GM23338 (cell line): ENCODE measurements around the gene DMD. TPM values are rescaled to one million over a fixed set of nuclear protein-coding genes. Genes with fewer than 3 reads are reported as not detected.

ENCODE experiments used
- ATAC-seq: fragments of 200-7000 bp; cut with Tn5 transposase; 3 replicates; pipeline ENCODE4 v1.9.1; 2020
- DNase-seq: peaks from one replicate; pipeline ENCODE4 v3.0.0-alpha.2; 2015; ENCODE audit warnings: low spot score
- H2AFZ ChIP-seq: fragments of 200-600 bp; sonication (generic); 2 replicates; pipeline ENCODE4 v1.8.0; 2016; ENCODE audit warnings: antibody characterized with exemption, mild to moderate bottlenecking, moderate library complexity
- H3F3A ChIP-seq: fragments of 200-600 bp; sonication (generic); replicated peaks from 2 replicates; pipeline ENCODE4 v1.8.0; 2017; ENCODE audit warnings: antibody characterized with exemption, mixed run types, low read depth
- H3K27ac ChIP-seq: fragments of 200-600 bp; sonication (generic); 2 replicates; pipeline ENCODE4 v1.6.1; 2016; ENCODE audit warnings: low read depth
- H3K27me3 ChIP-seq: fragments of 200-600 bp; sonication (generic); 2 replicates; pipeline ENCODE4 v1.8.0; 2016; ENCODE audit warnings: mild to moderate bottlenecking, mixed run types, moderate library complexity; ENCODE audit not compliant: insufficient read depth
- H3K36me3 ChIP-seq: fragments of 200-600 bp; sonication (generic); 2 replicates; pipeline ENCODE4 v1.8.0; 2016; ENCODE audit warnings: mild to moderate bottlenecking; ENCODE audit not compliant: insufficient read depth
- H3K4me1 ChIP-seq: fragments of 200-600 bp; sonication (generic); 2 replicates; pipeline ENCODE4 v1.8.0; 2016; ENCODE audit warnings: mild to moderate bottlenecking, moderate library complexity; ENCODE audit not compliant: insufficient read depth
- H3K4me2 ChIP-seq: fragments of 200-600 bp; sonication (generic); 2 replicates; pipeline ENCODE4 v1.7.1; 2017; ENCODE audit warnings: mixed run types
- H3K4me3 ChIP-seq: fragments of 200-600 bp; sonication (generic); 2 replicates; pipeline ENCODE4 v1.6.1; 2016; ENCODE audit warnings: mixed run types
- H3K79me2 ChIP-seq: fragments of 200-600 bp; sonication (generic); replicated peaks from 2 replicates; pipeline ENCODE4 v1.8.0; 2017; ENCODE audit warnings: mild to moderate bottlenecking; ENCODE audit not compliant: insufficient read depth
- H3K9me2 ChIP-seq: fragments of 200-600 bp; sonication (generic); 2 replicates; pipeline ENCODE4 v1.8.0; 2017; ENCODE audit not compliant: insufficient read depth
- H4K20me1 ChIP-seq: fragments of 200-600 bp; sonication (generic); replicated peaks from 2 replicates; pipeline ENCODE4 v1.8.0; 2017; ENCODE audit warnings: mild to moderate bottlenecking; ENCODE audit not compliant: insufficient read depth
- H3K27ac Mint-ChIP-seq: 2 replicates; pipeline ENCODE4 v1.8.0; 2020; ENCODE audit warnings: inconsistent platforms, mild to moderate bottlenecking, moderate library complexity, mixed read lengths
- H3K27me3 Mint-ChIP-seq: 3 replicates; pipeline ENCODE4 v1.8.0; 2022; ENCODE audit warnings: low read depth, mild to moderate bottlenecking, moderate library complexity, mixed read lengths, inconsistent platforms; ENCODE audit not compliant: insufficient read depth, poor library complexity
- H3K36me3 Mint-ChIP-seq: 3 replicates; pipeline ENCODE4 v1.8.0; 2021; ENCODE audit warnings: low read depth, mild to moderate bottlenecking, inconsistent platforms, moderate library complexity, mixed read lengths
- H3K4me1 Mint-ChIP-seq: 3 replicates; pipeline ENCODE4 v1.8.0; 2020; ENCODE audit warnings: mild to moderate bottlenecking, inconsistent platforms, mixed read lengths
- H3K4me3 Mint-ChIP-seq: 3 replicates; pipeline ENCODE4 v1.8.0; 2021; ENCODE audit warnings: moderate library complexity, mild to moderate bottlenecking, inconsistent platforms, mixed read lengths
- H3K9me3 Mint-ChIP-seq: 3 replicates; pipeline ENCODE4 v1.8.0; 2020; ENCODE audit warnings: moderate library complexity, mild to moderate bottlenecking, inconsistent platforms, mixed read lengths
- CREB1 ChIP-seq: fragments of 250-450 bp; sonication (Bioruptor Pico); IDR thresholded peaks from 2 replicates; pipeline ENCODE4 v1.5.0; 2020; ENCODE audit warnings: low read depth, mild to moderate bottlenecking, moderate library complexity
- CTCF ChIP-seq, 2 experiments: fragments of 200-600 bp in 1 of 2; sonication (generic) in 1 of 2; conservative IDR thresholded peaks; 2 replicates each; pipeline versions ENCODE4 v1.5.1 to v1.6.1; 2016 to 2017; ENCODE audit warnings: antibody characterized with exemption in 2 of 2, low read depth in 2 of 2, mild to moderate bottlenecking in 2 of 2, moderate library complexity in 1 of 2
- EZH2 ChIP-seq: fragments of 200-600 bp; sonication (generic); IDR thresholded peaks from one replicate; pipeline ENCODE4 v1.8.0; 2017; ENCODE audit warnings: antibody characterized with exemption, mild to moderate bottlenecking, low read depth; ENCODE audit not compliant: unreplicated experiment
- EZH2phosphoT487 ChIP-seq: fragments of 200-600 bp; sonication (generic); IDR thresholded peaks from one replicate; pipeline ENCODE4 v1.8.1; 2018; ENCODE audit warnings: antibody characterized with exemption; ENCODE audit not compliant: unreplicated experiment
- JUNB ChIP-seq: IDR thresholded peaks from one replicate; pipeline ENCODE4 v1.6.1; 2016; ENCODE audit warnings: antibody characterized with exemption; ENCODE audit not compliant: unreplicated experiment
- NANOG ChIP-seq: IDR thresholded peaks from 2 replicates; pipeline ENCODE4 v1.6.1; 2016; ENCODE audit warnings: antibody characterized with exemption, borderline replicate concordance
- POLR2AphosphoS5 ChIP-seq: IDR thresholded peaks from 2 replicates; pipeline ENCODE4 v1.6.1; 2016; ENCODE audit warnings: antibody characterized with exemption, low read depth
- REST ChIP-seq: IDR thresholded peaks from one replicate; pipeline ENCODE4 v1.6.1; 2018; ENCODE audit warnings: antibody characterized with exemption; ENCODE audit not compliant: unreplicated experiment
- STAT1 ChIP-seq: IDR thresholded peaks from one replicate; pipeline ENCODE4 v1.6.1; 2016; ENCODE audit warnings: antibody characterized with exemption; ENCODE audit not compliant: unreplicated experiment
- ZNF114 ChIP-seq: fragments of 250-450 bp; sonication (Bioruptor Pico); IDR thresholded peaks from 2 replicates; pipeline ENCODE4 v1.5.0; 2020; ENCODE audit warnings: mild to moderate bottlenecking, moderate library complexity
- ZNF331 ChIP-seq: fragments of 250-450 bp; sonication (Bioruptor Pico); IDR thresholded peaks from 2 replicates; pipeline ENCODE4 v1.5.0; 2020; ENCODE audit warnings: low read depth, mild to moderate bottlenecking, moderate library complexity
- ZNF462 ChIP-seq: fragments of 250-450 bp; sonication (Bioruptor Pico); IDR thresholded peaks from 2 replicates; pipeline ENCODE4 v1.5.0; 2020; ENCODE audit warnings: mild to moderate bottlenecking, moderate library complexity
- polyA plus RNA-seq: library from polyadenylated mRNA; unstranded; fragments of >200 nt; fragmentation: Nextera tagmentation; extraction: Ambion mirVana; gene quantifications from 2 replicates; pipeline ENCODE4 v1.2.1, GENCODE V29; 2016
- total RNA-seq: library from RNA; depleted of rRNA; stranded (reverse); fragments of >200 nt; shearing (Covaris generic); gene quantifications from 2 replicates; pipeline ENCODE4 v1.2.3, GENCODE V29; 2014
- TF ChIP-seq, protein P1 (sequence below): IDR thresholded peaks from 2 replicates; pipeline ENCODE4 v1.6.1; 2016; ENCODE audit warnings: antibody characterized with exemption

The DMD gene
- total and polyA plus RNA-seq, 2 experiments from 2014 or later, result 4.5 to 7.6 TPM

GRCh38 chrX:33161829-33162228 is 49.5 kb downstream of the DMD start (continued):
- TF ChIP-seq ZNF331 (CRISPR knock-in tag) (no peak), POLR2AphosphoS5 (no peak), CREB1 (CRISPR knock-in tag) (no peak), ZNF114 (CRISPR knock-in tag) (no peak)

- no peaks in the 10 kb centered on the region for H4K20me1 ChIP-seq
- Mint-ChIP-seq H3K4me1 (no peaks in the 10 kb centered on the region), H3K27ac (no peak overlapping the region), H3K4me3 (no peak overlapping the region), H3K9me3 (no peaks in the 10 kb centered on the region), H3K36me3 (no peaks in the 10 kb centered on the region), H3K27me3 (peaks cover 7% of the 10 kb centered on the region)
- TF ChIP-seq CREB1 (CRISPR knock-in tag) (no peak), CTCF (conservative IDR thresholded peaks at IDR 0.05; ENCODE audit: low read depth in 2 of 2) (no peak), EZH2phosphoT487 (no peak), JUNB (no peak), NANOG (no peak), ZNF331 (CRISPR knock-in tag) (no peak), STAT1 (no peak), ZNF114 (CRISPR knock-in tag) (no peak), ZNF462 (CRISPR knock-in tag) (no peak), REST (no peak), EZH2 (no peak), POLR2AphosphoS5 (no peak)
- TF ChIP-seq, protein P1, sequence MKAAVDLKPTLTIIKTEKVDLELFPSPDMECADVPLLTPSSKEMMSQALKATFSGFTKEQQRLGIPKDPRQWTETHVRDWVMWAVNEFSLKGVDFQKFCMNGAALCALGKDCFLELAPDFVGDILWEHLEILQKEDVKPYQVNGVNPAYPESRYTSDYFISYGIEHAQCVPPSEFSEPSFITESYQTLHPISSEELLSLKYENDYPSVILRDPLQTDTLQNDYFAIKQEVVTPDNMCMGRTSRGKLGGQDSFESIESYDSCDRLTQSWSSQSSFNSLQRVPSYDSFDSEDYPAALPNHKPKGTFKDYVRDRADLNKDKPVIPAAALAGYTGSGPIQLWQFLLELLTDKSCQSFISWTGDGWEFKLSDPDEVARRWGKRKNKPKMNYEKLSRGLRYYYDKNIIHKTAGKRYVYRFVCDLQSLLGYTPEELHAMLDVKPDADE, result no peak
- no peaks in the 10 kb centered on the region for H3K4me1 ChIP-seq
- H3K9me2 ChIP-seq, result no peaks in the 10 kb centered on the region
- no peaks in the 10 kb centered on the region for H3K79me2 ChIP-seq
- H3F3A ChIP-seq, result no peaks in the 10 kb centered on the region
- no peak for DNase-seq
- no peak for ATAC-seq
- H3K4me3 ChIP-seq, result no peak overlapping the region
- H3K27ac ChIP-seq, result no peak overlapping the region
- no peaks in the 10 kb centered on the region for H3K36me3 ChIP-seq
- no peak overlapping the region for H3K4me2 ChIP-seq
- no peaks in the 10 kb centered on the region for H3K27me3 ChIP-seq
- no peak overlapping the region; the same call in 1 of the 2 replicates for H2AFZ ChIP-seq
These were observed 51.1 kb downstream of the DMD start for GRCh38 chrX:33160273-33160672.
